Endometrial microvascular endothelial cells (primary cell): ENCODE results near the gene SLFN12L. TPM values are rescaled to one million over a fixed set of nuclear protein-coding genes. Genes with fewer than 3 reads are reported as not detected.
"Not testable (repeated sequence)": the region's sequence is repeated elsewhere in the genome, so short reads cannot be mapped to it uniquely, and the experiment has no call there.

Experiments used
- in situ Hi-C: cut with HindIII; loops from 2 replicates; pipeline ENCODE4 v1.10.0; 2017; ENCODE audit warnings: low sequenced_read_pairs, low pct_unique_long_range_greater_than_20kb; ENCODE audit errors: inconsistent ontology term
- total RNA-seq: library from RNA; depleted of rRNA; stranded (reverse); fragments of >200 nt; gene quantifications from one replicate; pipeline ENCODE4 v1.2.3, GENCODE V29; 2015; ENCODE audit errors: inconsistent ontology term

Gene SLFN12L
- total RNA-seq, 1 donor from 2014 or later = not detected

- in situ Hi-C loops = loop anchor here (25.0 kb wide), 1 partner anchor 234 kb away; no protein-coding TSS in a partner anchor
These were observed 9.0 kb upstream of the SLFN12L start for GRCh38 chr17:35546487-35546886.

DNA sequence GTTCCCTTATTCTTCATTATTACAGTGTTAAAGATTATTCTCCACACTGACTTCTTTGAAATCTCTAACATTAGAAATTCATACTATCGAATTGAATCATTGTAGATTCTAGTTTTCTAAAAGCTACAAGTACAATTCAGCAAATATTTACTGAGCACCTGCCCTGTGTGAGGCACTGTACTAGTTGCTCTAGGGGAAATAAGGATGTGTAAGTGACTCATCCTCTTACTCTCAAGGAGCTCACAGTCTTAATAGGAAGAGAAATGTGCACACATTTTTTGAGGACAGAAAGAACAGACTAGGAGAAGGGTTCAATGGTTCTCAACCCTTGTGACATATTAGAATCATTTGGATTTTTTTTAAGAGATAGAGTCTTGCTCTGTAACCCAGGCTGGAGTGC, 7.7 kb upstream of the SLFN12L start:
- in situ Hi-C loops = loop anchor here (25.0 kb wide), 1 partner anchor 233 kb away; no protein-coding TSS in a partner anchor

DNA sequence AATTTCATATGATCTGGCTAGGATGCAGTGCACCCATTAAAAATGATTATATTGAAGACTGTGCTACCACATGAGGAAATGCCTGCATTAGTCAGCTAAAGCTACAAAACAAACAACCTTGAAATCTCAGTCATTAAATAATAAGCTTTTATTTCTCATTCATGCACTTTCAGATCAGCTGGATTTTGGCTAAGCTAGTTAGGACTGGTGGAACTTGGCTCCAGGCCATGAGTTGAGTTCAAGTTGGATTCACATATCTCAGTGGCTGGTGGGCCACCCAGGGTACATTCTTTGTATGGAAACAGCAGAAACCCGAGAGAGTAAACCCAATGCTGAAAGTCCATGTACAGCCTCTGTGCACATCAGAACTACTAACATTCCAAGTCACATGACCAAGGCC, 6.4 kb upstream of the SLFN12L start:
- in situ Hi-C loops = loop anchor here (25.0 kb wide), 1 partner anchor 232 kb away; no protein-coding TSS in a partner anchor

- in situ Hi-C loops = loop anchor here (25.0 kb wide), 1 partner anchor 231 kb away; no protein-coding TSS in a partner anchor
These were observed 5.5 kb upstream of the SLFN12L start for GRCh38 chr17:35542990-35543389.

DNA sequence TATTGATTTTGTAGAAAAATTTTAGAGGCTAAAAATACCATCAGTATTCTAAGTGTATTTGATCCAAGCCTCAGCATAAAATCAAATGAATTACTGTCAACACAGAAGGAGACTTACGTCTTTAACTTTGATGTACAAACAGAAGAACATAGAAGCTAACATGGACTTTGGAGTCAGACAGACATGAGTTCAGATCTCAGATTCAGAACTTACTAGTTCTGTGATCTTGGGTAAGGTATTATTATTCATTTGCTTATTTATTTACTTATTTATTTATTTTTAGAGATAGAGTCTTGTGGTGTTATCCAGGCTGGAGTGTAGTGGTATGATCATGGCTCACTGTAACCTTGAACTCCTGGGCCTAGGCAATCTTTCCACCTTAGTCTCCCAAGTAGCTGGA, 4.0 kb upstream of the SLFN12L start:
- in situ Hi-C loops = loop anchor here (25.0 kb wide), 1 partner anchor 229 kb away; no protein-coding TSS in a partner anchor

DNA sequence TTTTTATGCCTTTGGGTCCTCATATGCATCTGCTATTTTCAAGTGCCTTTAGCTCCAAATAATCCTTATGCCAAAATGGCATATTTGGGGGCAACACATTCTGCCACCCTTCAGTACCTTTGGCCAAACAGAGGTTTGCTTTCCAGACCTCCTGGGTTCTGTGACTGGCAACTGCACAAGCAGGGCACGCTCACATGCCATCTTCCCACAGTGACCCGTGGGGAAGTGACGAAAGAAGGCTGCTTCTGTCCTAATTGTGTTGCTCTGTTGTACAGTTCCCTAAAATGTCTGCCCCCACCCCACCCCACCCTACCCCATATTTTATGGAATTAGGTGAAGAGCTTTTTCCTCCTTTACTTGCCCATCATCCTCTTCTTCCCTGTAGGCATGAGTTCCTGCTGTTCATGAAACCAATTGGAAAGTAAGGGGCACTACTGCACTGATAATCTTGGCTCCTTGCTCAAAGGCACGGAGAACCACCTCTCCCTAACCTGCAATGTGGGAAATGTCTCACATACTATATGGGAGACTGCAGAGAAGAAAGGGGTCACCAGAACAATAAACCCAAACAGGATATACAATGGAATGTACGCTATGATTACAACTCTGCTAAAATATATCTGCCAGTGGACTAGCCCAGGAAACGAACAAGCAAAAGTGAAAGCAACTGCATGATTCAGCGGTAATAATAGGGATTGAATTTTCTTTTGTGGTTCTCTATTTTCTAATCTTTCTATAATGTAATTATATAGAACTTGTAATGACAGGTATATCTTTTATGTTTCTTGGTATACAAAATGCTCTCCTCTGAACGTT, 3.3 kb upstream of the SLFN12L start:
- in situ Hi-C loops = loop anchor here (25.0 kb wide), 1 partner anchor 228 kb away; no protein-coding TSS in a partner anchor

- in situ Hi-C loops = loop anchor here (25.0 kb wide), 1 partner anchor 227 kb away; no protein-coding TSS in a partner anchor
These were observed 2.2 kb upstream of the SLFN12L start for GRCh38 chr17:35539659-35540026.

- in situ Hi-C loops = loop anchor here (25.0 kb wide), 1 partner anchor 224 kb away; no protein-coding TSS in a partner anchor
These were observed 760 bp downstream of the SLFN12L start for GRCh38 chr17:35536664-35537171.

DNA sequence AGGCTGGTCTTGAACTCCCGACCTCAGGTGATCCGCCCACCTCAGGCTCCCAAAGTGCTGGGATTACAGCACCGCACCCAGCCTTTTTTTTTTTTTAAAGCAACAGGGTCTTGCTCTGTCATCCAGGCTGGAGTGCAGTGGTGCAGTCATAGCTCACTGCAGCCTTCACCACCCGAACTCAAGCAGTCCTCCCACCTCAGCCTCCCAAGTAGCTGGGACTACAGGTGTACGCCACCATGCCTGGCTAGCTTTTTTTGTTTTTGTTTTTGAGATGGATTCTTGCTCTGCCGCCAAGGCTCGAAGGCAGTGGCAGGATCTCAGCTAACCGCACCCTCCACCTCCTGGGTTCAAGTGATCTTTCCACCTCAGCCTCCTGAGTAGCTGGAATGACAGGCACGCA, 2.1 kb downstream of the SLFN12L start:
- in situ Hi-C loops = loop anchor here (25.0 kb wide), 1 partner anchor 223 kb away; no protein-coding TSS in a partner anchor

DNA sequence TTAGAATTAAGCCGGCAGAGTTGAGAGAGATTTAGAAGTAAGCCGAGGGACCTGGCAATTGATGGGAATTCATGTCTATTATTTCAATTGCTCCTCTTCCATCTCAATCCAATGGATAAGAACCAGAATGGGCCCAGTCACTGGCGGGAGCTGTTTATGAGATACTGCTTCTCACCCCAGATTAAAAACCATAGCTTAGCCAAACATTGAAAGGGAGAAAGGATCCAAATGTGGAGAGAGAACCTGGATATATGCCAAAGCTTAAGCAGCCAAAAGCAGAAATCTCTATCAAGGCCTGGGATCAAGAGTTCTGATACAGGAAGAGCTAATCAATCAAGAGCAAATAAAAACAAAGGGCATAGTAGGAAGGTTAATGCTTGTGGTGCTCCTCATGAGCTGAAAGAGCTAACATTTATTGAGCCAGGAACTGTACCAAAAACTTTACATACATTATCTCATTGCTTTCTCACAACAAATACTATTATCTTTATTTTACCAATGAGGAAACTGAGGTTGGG, 2.8 kb downstream of the SLFN12L start:
- in situ Hi-C loops = loop anchor here (25.0 kb wide), 1 partner anchor 222 kb away; no protein-coding TSS in a partner anchor

GRCh38 chr17:35531160-35531559, 6.3 kb downstream of the SLFN12L start:
- in situ Hi-C loops = loop anchor here (25.0 kb wide), 1 partner anchor 219 kb away; no protein-coding TSS in a partner anchor

DNA sequence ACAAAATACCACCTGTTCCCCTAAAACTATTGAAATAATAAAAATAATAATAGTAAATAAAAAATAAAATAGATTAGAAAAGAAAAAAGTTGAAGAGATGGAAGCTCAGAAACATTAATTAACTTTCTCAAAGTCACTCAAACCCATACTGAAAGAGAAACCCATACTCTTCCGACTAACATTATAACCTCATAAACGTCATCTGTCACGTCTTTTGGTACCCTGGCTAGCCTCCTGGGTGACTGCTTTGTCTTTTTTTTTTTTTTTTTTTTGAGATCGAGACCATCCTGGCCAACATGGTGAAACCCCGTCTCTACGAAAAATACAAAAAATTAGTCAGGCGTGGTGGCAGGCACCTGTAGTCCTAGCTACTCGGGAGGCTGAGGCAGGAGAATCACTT, 7.6 kb downstream of the SLFN12L start:
- in situ Hi-C loops = loop anchor here (25.0 kb wide), 1 partner anchor 218 kb away; no protein-coding TSS in a partner anchor

- in situ Hi-C loops = loop anchor here (25.0 kb wide), 1 partner anchor 217 kb away; no protein-coding TSS in a partner anchor
These were observed 8.2 kb downstream of the SLFN12L start for GRCh38 chr17:35529326-35529725.

DNA sequence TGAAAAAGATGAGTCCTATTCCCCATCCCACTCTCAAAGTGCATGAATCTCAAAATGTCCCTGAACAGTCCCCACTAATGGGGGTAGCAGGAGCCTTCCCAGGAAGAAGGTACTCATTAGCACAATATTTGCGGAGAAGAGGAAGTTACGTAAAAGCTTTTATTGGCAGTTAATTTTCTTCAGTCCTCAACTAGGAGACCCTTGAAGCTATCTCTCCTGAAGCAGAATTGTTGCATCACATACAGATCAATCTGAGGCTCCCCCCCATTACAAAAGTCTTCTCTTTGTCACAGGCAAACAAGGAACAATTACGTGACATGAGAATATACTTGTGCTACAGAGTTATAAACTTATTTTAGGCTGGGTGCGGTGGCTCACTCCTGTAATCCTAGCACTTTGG, 14.2 kb downstream of the SLFN12L start:
- in situ Hi-C loops = no loop called here

GRCh38 chr17:35521654-35522256, 15.7 kb downstream of the SLFN12L start:
- in situ Hi-C loops = not testable (repeated sequence)

GRCh38 chr17:35521150-35521549, 16.3 kb downstream of the SLFN12L start:
- in situ Hi-C loops = no loop called here

- in situ Hi-C loops = no loop called here
These were observed 17.5 kb downstream of the SLFN12L start for GRCh38 chr17:35519906-35520442.

DNA sequence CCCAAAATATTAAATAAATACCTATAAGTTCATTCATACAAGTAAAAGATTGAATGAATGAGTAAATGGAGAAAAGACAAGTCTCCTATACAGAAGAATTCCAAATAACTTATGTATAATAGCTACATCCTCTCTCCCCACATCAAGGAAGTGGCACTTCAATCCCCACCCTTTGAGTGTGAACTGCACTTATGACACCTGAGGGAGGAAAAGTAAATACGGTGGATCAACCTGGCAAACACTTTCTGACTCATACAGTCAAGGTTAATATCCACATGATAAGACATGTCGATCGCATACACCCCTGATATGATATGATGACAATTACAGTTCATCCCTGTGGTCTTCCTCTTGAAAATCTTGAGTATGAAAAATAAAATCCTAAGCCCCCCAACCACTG, 18.0 kb downstream of the SLFN12L start:
- in situ Hi-C loops = no loop called here

- in situ Hi-C loops = not testable (repeated sequence)
These were observed 19.0 kb downstream of the SLFN12L start for GRCh38 chr17:35518431-35518830.
